ENCODE measurements around the gene GRID2IP.
"Not testable (repeated sequence)": the region's sequence is repeated elsewhere in the genome, so short reads cannot be mapped to it uniquely, and the experiment has no call there.

GRID2IP gene

GRCh38 chr7:6495597-6496262 is 55.5 kb downstream of the GRID2IP start:
- FAIRE-seq (peak; percentile 84), DNase-seq (ENCODE audit: low spot score) (peak; percentile 29)

- FAIRE-seq = peak; percentile 17
- DNase-seq (ENCODE audit: low spot score) = no peak
These were observed 56.9 kb downstream of the GRID2IP start for GRCh38 chr7:6494365-6494764.

GRCh38 chr7:6491194-6491593 is 60.1 kb downstream of the GRID2IP start:
- FAIRE-seq (peak; percentile 40), DNase-seq (ENCODE audit: low spot score) (no peak)

- FAIRE-seq (no peak), DNase-seq (ENCODE audit: low spot score) (no peak)
These were observed 61.6 kb downstream of the GRID2IP start for GRCh38 chr7:6489612-6490011.

GRCh38 chr7:6487184-6487545 is 64.1 kb downstream of the GRID2IP start:
- FAIRE-seq (peak; percentile 82), DNase-seq (ENCODE audit: low spot score) (no peak)

GRCh38 chr7:6486438-6487183 is 64.7 kb downstream of the GRID2IP start:
- no peak for DNase-seq (ENCODE audit: low spot score)
- FAIRE-seq = peak; percentile 79

- FAIRE-seq (no peak), DNase-seq (ENCODE audit: low spot score) (no peak)
These were observed 68.5 kb downstream of the GRID2IP start for GRCh38 chr7:6482743-6483119.

- DNase-seq (ENCODE audit: low spot score) = no peak
- no peak for FAIRE-seq
These were observed 69.0 kb downstream of the GRID2IP start for GRCh38 chr7:6482307-6482706.

- no peak for FAIRE-seq
- DNase-seq (ENCODE audit: low spot score) = no peak
These were observed 69.8 kb downstream of the GRID2IP start for GRCh38 chr7:6481445-6481844.

GRCh38 chr7:6480323-6480660 is 71.0 kb downstream of the GRID2IP start:
- DNase-seq (ENCODE audit: low spot score) (no peak), FAIRE-seq (peak; percentile 80)

- FAIRE-seq (no peak), DNase-seq (ENCODE audit: low spot score) (no peak)
These were observed 72.2 kb downstream of the GRID2IP start for GRCh38 chr7:6479067-6479466.

- FAIRE-seq (no peak), DNase-seq (ENCODE audit: low spot score) (no peak)
These were observed 73.1 kb downstream of the GRID2IP start for GRCh38 chr7:6478186-6478585.

- FAIRE-seq = no peak
- no peak for DNase-seq (ENCODE audit: low spot score)
These were observed 74.0 kb downstream of the GRID2IP start for GRCh38 chr7:6477318-6477660.

GRCh38 chr7:6476596-6477317 is 74.5 kb downstream of the GRID2IP start:
- FAIRE-seq = no peak
- no peak for DNase-seq (ENCODE audit: low spot score)

GRCh38 chr7:6475433-6476186 is 75.7 kb downstream of the GRID2IP start:
- FAIRE-seq = peak; percentile 20
- no peak for DNase-seq (ENCODE audit: low spot score)

- DNase-seq (ENCODE audit: low spot score) (no peak), FAIRE-seq (no peak)
These were observed 85.4 kb downstream of the GRID2IP start for GRCh38 chr7:6465862-6466261.

- not testable (repeated sequence) for DNase-seq (ENCODE audit: low spot score); FAIRE-seq
These were observed 87.7 kb downstream of the GRID2IP start for GRCh38 chr7:6463609-6464008.

- FAIRE-seq = peak; percentile 81
- DNase-seq (ENCODE audit: low spot score) = no peak
These were observed 89.2 kb downstream of the GRID2IP start for GRCh38 chr7:6461946-6462550.

GRCh38 chr7:6460990-6461584 is 90.2 kb downstream of the GRID2IP start:
- DNase-seq (ENCODE audit: low spot score) (no peak), FAIRE-seq (peak; percentile 55)

GRCh38 chr7:6460303-6460702 is 91.0 kb downstream of the GRID2IP start:
- DNase-seq (ENCODE audit: low spot score) (no peak), FAIRE-seq (no peak)

- FAIRE-seq; DNase-seq (ENCODE audit: low spot score): not testable (repeated sequence)
These were observed 92.6 kb downstream of the GRID2IP start for GRCh38 chr7:6458676-6459075.

Measured in urothelium cell line (cell line).